ENCODE results near the gene ZNF385B.

GRCh38 chr2:179578171-179578916, 283.1 kb downstream of the ZNF385B start:
- no peak for TF ChIP-seq GATA2 (IDR thresholded peaks at IDR 0.05; ENCODE audit: low read depth, low read length)
- no peak for TF ChIP-seq GATA3 (IDR thresholded peaks at IDR 0.05; ENCODE audit: low read depth, low read length)
